Measurements from ENCODE around the gene WSCD2. TPM values are rescaled to one million over a fixed set of nuclear protein-coding genes. Genes with fewer than 3 reads are reported as not detected.

WSCD2 gene
- total RNA-seq, 2 experiments from 2014 or later: not detected

- intact Hi-C loops (cut with DNase I, micrococcal nuclease): no loop called here
- Mint-ChIP-seq H3K4me1 (ENCODE audit: low read depth) (no peaks in the 10 kb centered on the region), H3K36me3 (ENCODE audit: low read depth) (no peaks in the 10 kb centered on the region), H3K9me3 (no peaks in the 10 kb centered on the region), H3K4me3 (no peak overlapping the region), H3K27ac (no peak overlapping the region), H3K27me3 (peaks cover 20% of the 10 kb centered on the region)
- ATAC-seq (ENCODE audit: poor library complexity): no peak
- H3K27me3 ChIP-seq (ENCODE audit: control insufficient read depth in 1 of 2, insufficient read depth in 2 of 2, low read length in 2 of 2): no peaks in the 10 kb centered on the region
- H3K36me3 ChIP-seq (ENCODE audit: insufficient read depth, low read length): no peaks in the 10 kb centered on the region
- peaks cover 0 to 6% of the 10 kb centered on the region in 2 experiments for H3K9me3 ChIP-seq (ENCODE audit: control insufficient read depth in 1 of 2, insufficient read depth in 1 of 2, low read length in 2 of 2)
- CTCF ChIA-PET: no interaction called here
- POLR2A ChIA-PET: no interaction called here
- TF ChIP-seq CTCF (IDR thresholded peaks at IDR 0.05): no peak
- no peak overlapping the region for H3K4me3 ChIP-seq (ENCODE audit: low read length)
- H3K27ac ChIP-seq (ENCODE audit: low read depth in 1 of 2, low read length in 2 of 2): no peak overlapping the region
- DNase-seq: no peak
- H3K4me1 ChIP-seq (ENCODE audit: insufficient read depth, low read length): no peaks in the 10 kb centered on the region
Measured at GRCh38 chr12:108139454-108139853, 10.4 kb downstream of the WSCD2 start.

GRCh38 chr12:108140501-108140900 is 11.4 kb downstream of the WSCD2 start:
- intact Hi-C loops (cut with DNase I, micrococcal nuclease): no loop called here
- Mint-ChIP-seq H3K4me1 (ENCODE audit: low read depth) (no peaks in the 10 kb centered on the region), H3K27me3 (peaks cover 21% of the 10 kb centered on the region), H3K27ac (no peak overlapping the region), H3K4me3 (no peak overlapping the region), H3K36me3 (ENCODE audit: low read depth) (no peaks in the 10 kb centered on the region), H3K9me3 (no peaks in the 10 kb centered on the region)
- POLR2A ChIA-PET: no interaction called here
- CTCF ChIA-PET: no interaction called here
- Histone ChIP-seq H3K9me3 (ENCODE audit: control insufficient read depth in 1 of 2, insufficient read depth in 1 of 2, low read length in 2 of 2) (peaks cover 0 to 6% of the 10 kb centered on the region in 2 experiments), H3K27me3 (ENCODE audit: control insufficient read depth in 1 of 2, insufficient read depth in 2 of 2, low read length in 2 of 2) (no peaks in the 10 kb centered on the region), H3K36me3 (ENCODE audit: insufficient read depth, low read length) (no peaks in the 10 kb centered on the region), H3K27ac (ENCODE audit: low read depth in 1 of 2, low read length in 2 of 2) (no peak overlapping the region), H3K4me1 (ENCODE audit: insufficient read depth, low read length) (no peaks in the 10 kb centered on the region), H3K4me3 (ENCODE audit: low read length) (no peak overlapping the region)
- ATAC-seq (ENCODE audit: poor library complexity): no peak
- TF ChIP-seq CTCF (IDR thresholded peaks at IDR 0.05): no peak
- no peak for DNase-seq

GRCh38 chr12:108141600-108142130 is 12.6 kb downstream of the WSCD2 start:
- ChIA-PET POLR2A (no interaction called here), CTCF (no interaction called here)
- Histone ChIP-seq H3K36me3 (ENCODE audit: insufficient read depth, low read length) (no peaks in the 10 kb centered on the region), H3K4me1 (ENCODE audit: insufficient read depth, low read length) (no peaks in the 10 kb centered on the region), H3K27me3 (ENCODE audit: control insufficient read depth in 1 of 2, insufficient read depth in 2 of 2, low read length in 2 of 2) (no peaks in the 10 kb centered on the region), H3K27ac (ENCODE audit: low read depth in 1 of 2, low read length in 2 of 2) (no peak overlapping the region), H3K9me3 (ENCODE audit: control insufficient read depth in 1 of 2, insufficient read depth in 1 of 2, low read length in 2 of 2) (peaks cover 0 to 2% of the 10 kb centered on the region in 2 experiments), H3K4me3 (ENCODE audit: low read length) (no peak overlapping the region)
- H3K4me3 Mint-ChIP-seq: no peak overlapping the region
- intact Hi-C loops (cut with DNase I, micrococcal nuclease): no loop called here
- no peak for DNase-seq
- H3K27ac Mint-ChIP-seq: no peak overlapping the region
- H3K36me3 Mint-ChIP-seq (ENCODE audit: low read depth): no peaks in the 10 kb centered on the region
- TF ChIP-seq CTCF (IDR thresholded peaks at IDR 0.05): no peak
- H3K4me1 Mint-ChIP-seq (ENCODE audit: low read depth): no peaks in the 10 kb centered on the region
- peaks cover 30% of the 10 kb centered on the region for H3K27me3 Mint-ChIP-seq
- no peak for ATAC-seq (ENCODE audit: poor library complexity)
- no peaks in the 10 kb centered on the region for H3K9me3 Mint-ChIP-seq

Measured in CD4-positive, alpha-beta T cell (primary cell).